Stimulated activated CD4-positive, alpha-beta T cell treated with anti-CD3 and anti-CD28 coated beads, Interleukin-15, amount 100 ng/mL, for 48 hours (primary cell): ENCODE data around the gene MRO.
"Not testable (repeated sequence)": the region's sequence is repeated elsewhere in the genome, so short reads cannot be mapped to it uniquely, and the experiment has no call there.

Experiments used
- DNase-seq, 2 donors: peaks; one replicate each; pipeline ENCODE4 v3.0.0-alpha.2; 2020; ENCODE audit warnings: low read depth in 2 of 2

MRO gene

DNA sequence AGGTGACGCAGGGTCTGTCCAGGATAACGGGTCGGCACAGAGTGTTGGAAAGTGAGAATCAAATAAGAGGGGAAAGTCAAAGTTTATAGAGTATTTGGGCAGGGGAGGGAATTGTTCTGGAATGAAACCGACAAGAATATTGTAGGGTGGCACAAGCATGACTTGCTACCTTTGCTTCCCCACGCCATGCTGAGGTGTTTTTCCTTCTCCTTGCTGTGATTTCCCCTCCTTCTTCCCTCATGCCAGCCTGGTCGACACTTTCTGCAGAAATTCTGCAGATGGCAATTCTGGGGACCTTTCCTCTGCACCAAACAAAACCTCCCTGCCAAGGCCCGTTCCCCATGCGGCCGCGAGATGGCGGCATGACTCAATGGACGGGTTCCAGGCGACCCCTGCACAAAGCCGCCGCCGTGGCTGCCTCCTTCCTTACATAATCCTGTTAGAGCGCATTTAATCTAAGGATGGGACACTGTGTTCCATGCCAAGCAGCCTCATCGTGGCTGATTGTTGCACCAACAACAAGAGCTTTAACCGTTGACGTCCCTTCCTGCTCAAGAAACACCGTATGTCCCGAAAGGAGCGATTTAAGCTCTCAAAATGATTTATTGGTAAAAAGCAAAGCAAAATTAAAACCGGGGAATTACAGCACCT, at the start of gene MRO:
MRO (minus strand) TSS at position 289 of the 651 bp plus-strand sequence. CDS start 10,616 bp downstream, outside the sequence.
- peak; percentile 62 to 71 for DNase-seq

DNA sequence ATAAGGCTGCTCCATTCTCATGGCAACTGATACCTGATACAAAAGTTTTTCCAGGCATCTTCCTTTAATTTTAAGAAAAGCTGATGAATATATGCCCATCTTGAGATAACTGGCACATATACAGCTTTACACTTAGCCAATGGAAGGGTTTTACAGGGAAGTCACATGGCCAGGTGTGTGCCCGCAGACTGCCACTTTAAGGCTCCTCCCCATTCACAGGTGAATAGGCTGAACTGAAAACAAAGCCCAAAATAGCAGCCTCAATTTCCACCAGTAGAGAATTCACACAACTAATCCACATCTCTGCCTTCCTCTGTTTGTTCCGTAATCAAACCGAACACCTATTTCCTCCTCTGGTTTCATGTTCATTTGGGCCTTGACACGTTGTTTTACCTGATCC, 49.3 kb upstream of the MRO start:
- DNase-seq: no peak

DNA sequence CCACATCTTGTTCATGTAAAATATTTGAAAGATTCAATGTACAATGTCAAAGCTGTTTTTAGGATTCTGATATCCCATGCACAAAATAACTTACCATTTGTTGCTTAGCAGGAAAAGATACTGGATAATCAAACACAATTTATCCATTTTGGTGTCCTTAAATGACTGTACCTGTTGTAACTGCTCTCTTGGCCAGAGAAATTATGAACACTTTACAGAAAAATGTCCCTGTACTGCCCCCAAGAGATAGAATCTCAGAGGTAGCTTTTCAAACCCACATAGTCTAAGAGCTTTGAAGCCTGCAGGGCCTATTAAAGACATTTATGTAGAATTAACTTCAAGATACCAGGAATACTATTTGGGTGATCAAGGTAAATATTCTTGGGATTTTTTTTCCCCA, 46.9 kb upstream of the MRO start:
- DNase-seq: no peak

DNA sequence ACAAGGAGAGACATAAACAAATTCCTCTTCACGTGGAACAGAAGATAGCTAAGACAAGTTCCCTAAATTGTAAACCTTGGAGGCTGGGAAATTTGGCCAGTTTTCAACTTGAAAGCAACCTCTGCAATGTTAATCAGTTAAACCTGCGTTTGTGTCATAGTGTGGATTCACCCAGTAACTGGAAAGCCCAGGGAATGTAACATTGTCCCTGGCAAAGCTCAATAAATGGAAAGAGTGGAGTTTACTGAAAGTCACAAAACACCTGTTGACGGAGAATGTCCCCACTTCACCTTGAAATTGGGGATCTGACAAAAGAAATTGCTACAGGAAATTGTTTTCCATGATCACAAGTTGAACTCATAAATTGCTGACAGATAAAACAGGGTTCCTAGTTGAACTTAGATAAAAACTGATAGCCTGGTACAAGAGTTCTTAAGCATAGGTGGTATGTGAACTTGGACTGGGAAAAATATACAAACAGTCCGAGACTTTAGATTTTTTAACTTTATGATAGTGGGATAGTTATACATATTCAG, 44.1 kb upstream of the MRO start:
- no peak for DNase-seq

DNA sequence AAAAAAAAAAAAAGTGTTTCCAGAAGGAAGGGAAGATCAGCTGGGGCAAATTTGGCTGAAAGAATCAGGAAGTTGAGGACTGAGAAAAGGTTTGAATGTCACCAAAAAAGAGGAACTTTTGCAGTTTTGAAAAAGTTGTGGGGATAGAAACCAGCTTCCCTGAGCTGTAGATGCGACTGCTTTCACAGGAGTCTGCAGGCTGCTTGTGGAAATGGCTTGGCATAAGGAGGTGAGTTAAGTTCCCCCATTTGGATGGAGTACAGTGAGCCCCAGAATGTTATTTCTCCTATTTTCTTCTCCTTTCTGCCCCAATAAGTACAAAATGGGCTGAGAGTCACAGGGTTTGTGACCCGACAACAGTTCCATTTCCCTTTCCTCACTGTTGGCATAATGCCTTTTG, 42.6 kb upstream of the MRO start:
- DNase-seq: no peak

DNA sequence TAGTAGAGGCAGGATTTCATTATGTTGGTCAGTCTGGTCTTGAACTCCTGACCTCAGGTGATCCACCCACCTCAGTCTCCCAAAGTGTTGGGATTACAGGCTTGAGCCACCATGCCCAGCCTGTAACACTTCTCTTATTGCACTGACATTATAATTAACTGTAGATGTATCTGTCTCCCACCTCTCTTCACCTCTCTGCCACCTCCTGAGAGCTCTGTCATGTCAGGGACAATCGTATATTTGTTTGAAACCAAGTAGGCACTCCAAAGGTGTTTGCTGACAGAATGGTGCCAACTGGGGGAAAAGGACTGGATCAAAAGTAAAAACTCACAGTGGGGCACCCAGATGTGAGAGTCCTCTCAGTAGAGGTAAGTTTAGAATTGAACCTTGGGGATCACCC, 41.8 kb upstream of the MRO start:
- no peak for DNase-seq

DNA sequence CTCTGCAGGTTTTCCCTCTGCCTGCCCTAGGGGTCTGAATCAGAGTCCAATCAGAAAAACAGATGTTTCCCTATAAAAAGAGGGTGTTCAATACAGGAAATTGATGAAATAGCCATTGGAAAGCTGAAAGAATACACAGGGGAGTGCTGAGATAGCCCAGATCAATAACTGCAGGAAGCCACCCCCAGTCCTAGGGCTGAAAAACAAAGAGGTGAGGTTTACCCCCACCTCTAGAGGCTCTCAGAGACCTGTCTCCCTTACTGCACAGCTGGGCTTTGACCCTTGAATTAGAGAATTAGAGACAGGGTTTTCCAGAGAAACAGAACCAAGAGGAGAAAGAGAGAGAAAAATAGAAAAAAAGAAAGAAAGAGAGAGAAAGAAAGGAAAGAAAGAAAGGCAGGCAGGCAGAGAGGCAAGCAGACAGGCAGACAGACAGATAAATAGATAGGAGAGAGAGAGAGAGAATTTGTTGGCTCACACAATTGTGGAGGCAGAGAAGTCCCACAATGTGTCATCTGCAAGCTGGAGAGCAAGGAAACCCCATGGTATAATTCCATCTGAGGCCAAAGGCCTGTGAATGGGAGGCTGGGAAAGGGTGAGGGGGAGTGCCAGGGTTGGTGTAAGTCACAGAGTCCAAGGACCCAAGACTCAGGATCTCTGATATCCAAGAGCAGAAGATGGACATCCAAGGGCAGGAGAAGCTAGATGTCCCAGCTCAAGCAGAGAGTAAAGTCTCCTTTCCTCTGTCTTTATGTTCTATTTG, 40.2 kb upstream of the MRO start:
- DNase-seq: no peak

DNA sequence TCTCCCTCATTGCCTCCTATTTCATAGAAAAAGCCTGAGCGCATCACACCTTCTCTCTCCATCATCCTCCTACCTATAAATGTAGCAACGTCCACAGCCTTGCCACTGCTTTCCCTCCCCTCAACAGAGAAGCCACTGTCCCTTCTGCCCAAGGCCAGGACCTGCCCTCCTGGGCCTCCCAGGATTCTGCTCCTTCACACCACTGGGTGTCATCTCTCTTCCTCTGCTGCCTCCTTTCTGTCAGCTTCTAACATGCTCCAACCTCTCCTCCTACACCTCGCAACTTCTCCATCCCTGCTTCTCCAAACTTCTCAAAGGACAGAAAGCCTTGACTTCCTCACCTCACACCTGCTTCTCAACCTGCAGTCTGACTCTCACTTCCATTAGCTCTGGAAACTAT, 37.9 kb upstream of the MRO start:
- DNase-seq: no peak

DNA sequence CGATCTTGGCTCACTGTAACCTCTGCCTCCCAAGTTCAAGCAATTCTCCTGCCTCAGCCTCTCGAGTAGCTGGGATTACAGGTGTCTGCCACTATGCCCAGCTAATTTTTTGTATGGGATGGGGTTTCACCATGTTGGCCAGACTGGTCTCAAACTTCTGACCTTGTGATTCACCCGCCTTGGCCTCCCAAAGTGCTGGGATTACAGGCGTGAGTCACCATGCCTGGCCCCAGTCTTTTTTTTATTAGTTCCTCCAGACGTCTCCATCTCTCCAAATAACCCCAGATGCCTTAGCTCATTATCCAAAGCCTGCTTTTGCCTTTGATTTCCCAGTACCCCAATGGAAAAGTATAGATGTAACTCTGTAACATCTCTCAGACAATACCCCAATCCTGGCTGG, 37.4 kb upstream of the MRO start:
- not testable (repeated sequence) for DNase-seq

DNA sequence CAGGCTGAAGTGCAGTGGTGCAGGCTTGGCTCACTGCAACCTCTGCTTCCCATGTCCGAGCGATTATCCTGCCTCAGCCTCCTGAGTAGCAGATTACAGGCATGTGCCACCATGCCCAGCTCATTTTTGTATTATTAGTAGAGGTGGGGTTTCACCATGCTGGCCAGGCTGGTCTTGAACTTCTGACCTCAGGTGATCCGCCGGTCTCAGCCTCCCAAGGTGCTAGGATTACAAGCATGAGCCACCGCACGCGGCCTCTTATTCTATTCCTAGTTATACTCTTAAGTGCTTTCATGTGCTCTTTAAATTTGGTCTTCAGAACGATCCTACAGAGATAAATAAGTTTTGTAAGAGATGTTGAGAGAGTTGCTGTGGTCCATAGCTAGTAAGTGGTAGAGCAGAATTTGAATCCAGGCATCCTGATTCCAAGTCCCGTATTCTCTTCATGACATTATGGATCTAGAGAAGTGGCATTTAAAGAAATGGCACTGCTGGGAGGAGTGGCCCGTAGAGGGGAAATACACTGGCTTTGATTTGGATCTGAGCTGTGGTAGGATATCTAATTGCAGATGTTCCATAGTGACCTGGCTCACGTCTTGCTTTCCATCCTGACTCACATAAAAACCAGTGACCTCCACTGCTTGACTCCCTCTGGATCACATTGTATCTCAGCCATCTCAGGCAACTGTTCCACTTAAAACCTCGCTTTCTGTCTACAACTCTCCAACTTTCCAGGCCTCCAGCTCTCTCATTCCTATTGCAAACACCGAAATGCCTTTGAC, 36.4 kb upstream of the MRO start:
- DNase-seq: no peak

DNA sequence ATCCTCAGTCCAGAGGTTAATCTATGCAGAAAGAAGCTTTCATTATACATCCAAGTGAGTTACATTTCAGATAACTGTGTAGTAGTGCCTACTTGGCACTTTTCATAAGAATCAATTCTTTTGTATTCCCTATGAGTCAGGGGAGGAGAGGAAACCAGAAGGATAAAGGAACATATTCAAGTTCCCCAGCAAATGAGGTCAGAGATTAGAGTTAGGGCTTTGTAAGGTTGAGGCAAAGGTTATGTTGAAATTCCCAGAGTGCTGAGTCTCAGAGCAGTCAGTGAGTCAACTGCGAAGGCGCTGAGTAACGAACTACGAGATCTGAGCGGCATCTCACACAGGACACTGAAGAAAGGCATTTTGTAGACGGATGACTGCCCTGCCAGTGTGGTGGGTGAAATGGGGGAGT, 34.1 kb upstream of the MRO start:
- DNase-seq: no peak

DNA sequence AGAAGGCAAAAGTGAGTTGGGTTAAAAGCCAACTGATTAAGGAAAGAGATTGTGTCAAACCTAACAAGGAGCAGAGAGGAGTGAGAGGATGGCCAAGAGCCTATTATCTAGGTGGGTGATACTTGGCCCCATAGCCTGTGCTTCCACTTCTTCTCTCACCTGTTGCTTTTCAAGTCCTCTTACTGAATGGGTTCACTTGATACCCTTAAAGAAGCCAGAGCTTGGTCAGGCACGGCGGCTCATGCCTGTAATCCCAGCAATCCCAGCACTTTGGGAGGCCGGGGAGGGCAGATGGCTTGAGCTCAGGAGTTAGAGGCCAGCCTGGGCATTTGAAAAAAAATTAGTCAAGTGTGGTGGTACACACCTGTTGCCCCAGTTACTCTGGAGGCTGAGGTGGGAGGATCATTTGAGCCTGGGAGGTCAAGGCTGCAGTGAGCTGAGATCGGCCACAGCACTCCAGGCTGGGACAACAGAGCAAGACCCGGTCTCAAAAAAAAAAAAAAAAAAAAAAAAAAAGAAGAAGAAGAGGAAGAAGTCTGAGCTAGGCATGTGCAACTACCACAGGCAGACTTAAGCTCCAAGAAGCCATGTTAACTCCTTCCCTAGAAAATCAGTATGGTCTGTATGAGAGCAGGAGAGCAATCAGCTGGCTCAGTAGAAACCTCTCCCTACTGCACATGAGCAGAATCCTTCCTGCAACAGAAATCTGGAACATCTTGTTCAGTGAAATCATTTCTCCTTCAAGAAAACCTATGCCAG, 30.7 kb upstream of the MRO start:
- DNase-seq: no peak

DNA sequence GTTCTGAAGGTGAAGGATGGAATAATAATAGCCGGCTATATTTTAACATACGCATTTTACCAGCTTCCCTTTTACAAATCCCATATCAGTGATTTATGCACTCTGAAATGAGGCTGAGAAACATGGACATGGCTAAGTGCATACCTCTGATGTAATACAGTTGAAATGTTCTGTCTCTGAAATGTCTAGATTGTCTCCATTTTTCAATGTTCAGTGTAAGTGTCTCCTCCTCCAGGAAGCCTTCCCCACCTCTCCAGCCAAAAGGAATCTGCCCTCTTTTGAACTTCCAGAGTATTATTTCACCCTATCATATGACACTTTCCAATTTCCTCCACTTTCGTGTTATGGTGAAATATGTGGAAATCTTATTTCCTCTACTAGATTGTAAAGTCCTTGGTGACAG, 29.6 kb upstream of the MRO start:
- DNase-seq: no peak

DNA sequence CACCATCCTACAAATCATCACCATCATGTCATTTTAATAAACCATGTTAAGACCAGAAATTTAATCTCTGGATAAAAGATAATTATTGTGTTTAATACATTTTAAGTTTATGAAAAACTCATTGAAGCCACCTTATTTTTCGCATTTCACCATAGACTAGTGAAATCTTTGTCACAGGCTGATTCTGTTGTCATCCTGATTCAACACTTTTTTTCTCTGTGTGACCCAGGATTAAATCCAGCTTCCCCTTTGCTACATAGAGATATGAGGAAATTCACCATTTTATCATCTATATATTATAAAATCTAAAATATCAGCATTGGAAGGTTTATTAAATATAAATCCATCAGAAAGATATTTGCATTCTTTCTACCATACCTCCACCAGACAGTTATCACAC, 29.2 kb upstream of the MRO start:
- DNase-seq: no peak

DNA sequence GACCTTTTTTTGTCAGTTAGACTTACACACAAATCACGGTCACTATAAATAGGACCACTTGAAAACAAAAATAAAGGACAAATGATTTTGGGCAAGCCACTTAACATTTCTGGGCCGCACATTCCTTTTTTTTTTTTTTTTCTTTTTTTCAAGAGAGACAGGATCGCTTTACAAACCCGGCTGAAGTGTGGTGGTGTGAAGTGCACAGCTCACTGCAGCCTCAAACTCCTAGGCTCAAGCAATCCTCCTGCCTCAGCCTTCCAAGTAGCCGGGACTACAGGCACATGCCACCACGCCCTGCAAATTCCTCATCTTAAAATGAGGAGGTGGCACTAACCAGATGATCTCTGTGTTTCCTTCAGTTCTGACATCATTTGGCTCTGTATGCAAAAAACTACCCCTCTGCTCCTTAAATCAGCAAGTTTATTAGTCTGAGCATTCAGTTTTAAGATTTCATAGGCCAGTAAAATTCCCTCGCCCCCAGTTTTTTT, 28.3 kb upstream of the MRO start:
- DNase-seq: no peak

DNA sequence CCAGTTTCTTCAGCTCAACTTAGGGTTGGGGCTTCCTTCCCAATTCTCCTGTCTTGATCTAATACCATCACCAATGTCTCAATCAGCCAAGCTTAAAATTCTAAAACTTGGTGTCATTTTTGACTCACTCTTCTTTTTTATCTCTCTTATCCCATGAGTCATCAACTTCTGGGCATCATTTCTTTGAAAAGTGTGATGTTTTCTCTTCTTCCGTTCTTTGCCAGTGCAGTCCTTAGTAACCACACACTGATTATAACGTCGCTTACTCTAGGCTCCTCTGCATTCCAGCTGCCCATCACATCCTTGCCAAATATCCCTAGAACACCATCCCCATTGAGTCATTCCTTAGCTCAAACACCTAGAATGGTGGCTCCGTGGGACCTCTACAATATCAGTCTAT, 27.4 kb upstream of the MRO start:
- no peak for DNase-seq

DNA sequence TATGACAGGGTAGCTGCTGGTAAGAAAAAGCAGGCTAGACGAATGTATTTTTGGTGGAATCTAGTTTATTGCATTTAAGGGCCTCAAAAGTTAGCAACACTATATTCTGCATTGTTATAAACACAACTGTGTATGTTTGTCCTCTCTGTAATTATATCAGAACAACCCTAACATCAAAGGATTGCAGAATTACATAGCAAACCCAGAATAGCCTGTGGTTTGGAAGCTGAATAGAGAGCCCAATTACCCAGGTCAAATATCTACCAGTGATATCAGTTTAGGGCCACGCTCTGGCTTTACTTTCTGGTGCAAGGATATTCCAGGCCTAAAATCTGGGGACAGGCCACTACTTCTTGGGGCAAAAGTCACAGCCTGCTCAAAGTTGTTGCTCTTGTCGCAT, 25.1 kb upstream of the MRO start:
- DNase-seq: no peak

DNA sequence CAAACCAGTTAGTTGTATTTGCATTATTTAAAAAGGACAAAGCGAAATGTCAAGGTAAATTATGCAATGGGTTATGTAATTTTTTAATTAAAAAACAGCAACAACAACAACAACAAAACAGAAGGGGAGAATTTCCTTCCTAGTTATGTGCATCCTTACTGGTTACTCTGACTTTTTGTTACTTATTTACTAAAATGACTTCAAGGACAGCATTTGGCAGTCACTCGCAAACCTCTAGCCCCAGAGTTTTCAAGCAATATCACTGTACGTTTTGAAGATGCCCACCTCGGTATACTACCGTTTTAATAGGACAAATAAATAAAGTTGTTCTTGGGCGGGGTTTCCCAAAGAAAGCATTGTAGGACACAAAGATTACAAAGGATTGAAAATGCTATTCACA, 24.7 kb upstream of the MRO start:
- no peak for DNase-seq

DNA sequence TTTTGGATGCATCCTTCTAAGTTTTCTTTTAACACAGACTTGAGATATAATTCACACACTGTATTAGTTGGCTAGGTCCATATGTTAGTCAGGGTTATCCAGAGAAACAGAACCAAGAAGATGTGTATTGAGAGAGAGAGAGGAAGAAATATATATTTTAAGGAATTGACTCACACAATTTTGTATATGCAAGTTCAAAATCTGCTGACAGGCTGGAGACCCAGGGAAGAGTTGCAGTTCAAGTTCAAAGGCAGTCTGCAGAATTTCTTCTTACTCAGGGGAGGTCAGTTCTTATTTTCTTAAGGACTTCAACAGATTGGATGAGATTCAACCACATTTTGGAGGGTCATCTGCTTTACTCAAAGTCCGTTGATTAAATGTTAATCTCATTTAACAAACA, 23.0 kb upstream of the MRO start:
- no peak for DNase-seq

DNA sequence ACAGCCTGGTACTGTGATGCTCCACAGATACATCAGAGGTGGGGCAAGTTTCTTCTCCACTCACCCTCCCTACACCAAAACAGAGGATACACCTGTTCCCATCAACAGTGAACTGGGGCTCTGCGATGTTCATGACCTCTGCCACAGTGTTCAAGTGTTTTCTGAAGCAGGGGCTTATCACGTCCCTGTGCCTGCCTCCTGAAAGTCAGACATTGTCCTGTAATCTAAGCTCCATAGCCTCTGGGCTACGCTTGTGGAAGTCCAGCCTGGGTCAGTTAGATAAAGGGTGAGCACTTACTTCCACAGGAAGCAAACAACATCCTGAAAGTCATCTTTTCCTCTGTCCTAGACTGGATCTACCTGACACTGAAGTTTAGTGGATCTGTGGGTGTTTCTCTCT, 20.2 kb upstream of the MRO start:
- DNase-seq: no peak

DNA sequence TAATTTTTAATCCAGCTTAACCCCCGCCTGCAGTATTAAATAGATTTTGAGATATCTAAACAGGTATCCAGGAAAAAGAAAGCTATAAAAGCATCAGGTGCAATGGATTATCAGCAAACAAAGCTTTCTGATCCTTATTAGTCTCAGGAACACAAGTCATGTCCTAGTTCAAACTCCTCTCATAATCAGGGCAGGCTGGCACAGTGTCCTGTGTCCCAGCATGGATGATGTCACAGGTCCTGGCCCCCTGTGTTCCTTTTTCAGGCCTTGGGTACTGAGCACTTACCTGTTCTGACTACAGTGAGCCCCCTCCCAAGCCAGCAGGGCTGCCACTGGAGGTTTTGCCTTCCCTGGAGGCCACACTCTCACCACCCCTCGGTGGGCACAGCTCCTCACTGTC, 19.5 kb upstream of the MRO start:
- no peak for DNase-seq

DNA sequence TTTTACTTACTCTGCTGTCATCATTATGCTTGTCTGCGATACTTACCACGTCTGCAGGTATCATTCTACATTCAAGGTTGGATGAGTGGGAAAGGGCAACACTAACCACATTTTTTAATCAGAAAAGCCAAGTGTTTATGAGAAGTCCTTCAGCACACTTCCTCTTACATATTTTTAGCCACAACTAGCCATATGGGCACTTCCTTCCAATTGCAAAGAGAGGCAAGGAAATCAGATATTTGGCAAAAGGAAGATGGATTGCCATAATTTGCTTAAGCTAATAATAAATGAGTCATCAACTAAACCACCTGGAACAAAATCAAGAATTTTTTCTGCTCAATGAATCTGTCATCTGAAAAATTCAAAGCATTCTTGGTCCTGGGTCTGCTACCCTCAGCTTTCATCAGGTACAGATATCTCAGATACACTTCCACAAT, 16.7 kb upstream of the MRO start:
- DNase-seq: no peak
